GM18505 (cell line): Measurements from ENCODE around the gene SORL1-AS1.
"Not testable (repeated sequence)": the region's sequence is repeated elsewhere in the genome, so short reads cannot be mapped to it uniquely, and the experiment has no call there.

Experiments used
- ATAC-seq: cut with Tn5 transposase; IDR thresholded peaks from one replicate; pipeline ENCODE4 v1.9.1; 2021; ENCODE audit not compliant: unreplicated experiment
- POLR2A ChIP-seq: IDR thresholded peaks from 4 replicates; pipeline ENCODE4 v1.6.1; 2011; ENCODE audit warnings: borderline replicate concordance; ENCODE audit not compliant: insufficient read depth, insufficient read length; ENCODE audit errors: extremely low read depth

SORL1-AS1 gene

DNA sequence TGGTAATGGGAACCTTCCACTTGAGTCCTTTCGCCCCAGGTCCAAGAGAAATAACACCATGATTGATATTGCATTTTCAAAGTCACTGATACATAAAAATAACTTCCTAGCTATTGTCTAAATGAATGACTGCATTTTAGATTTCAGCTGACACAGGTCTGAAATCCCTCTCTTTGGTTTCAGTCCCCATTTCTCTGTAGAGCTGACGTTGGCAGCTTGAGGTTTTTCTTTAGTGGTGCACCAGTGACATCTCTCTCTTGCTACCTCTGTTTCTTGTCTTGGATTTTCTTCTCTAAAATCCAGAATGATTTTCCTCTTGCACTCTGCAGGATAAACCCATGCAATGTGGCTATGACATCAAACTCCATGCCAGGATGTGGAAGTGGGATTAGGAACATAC is 32.4 kb downstream of the SORL1-AS1 start:
- no peak for TF ChIP-seq POLR2A
- ATAC-seq: no peak

DNA sequence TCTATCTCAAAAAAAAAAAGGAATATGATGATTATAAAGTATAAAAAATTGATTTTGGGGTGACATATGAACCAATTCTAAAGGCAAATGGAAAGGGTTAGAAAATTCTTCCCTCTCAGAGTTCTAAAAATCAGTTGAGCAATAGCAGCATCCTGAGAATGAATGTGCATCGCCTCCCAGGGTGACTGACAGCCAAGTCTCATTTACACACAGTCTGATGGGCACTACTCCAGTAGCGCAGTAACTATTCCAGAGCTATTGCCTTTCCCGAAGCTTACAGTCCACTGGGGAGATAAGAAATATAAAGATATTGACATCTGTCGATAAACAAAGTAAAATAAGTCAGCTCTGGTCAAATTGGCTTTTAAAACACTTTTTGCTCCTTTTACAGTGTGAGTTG is 32.9 kb downstream of the SORL1-AS1 start:
- no peak for ATAC-seq
- TF ChIP-seq POLR2A: no peak

DNA sequence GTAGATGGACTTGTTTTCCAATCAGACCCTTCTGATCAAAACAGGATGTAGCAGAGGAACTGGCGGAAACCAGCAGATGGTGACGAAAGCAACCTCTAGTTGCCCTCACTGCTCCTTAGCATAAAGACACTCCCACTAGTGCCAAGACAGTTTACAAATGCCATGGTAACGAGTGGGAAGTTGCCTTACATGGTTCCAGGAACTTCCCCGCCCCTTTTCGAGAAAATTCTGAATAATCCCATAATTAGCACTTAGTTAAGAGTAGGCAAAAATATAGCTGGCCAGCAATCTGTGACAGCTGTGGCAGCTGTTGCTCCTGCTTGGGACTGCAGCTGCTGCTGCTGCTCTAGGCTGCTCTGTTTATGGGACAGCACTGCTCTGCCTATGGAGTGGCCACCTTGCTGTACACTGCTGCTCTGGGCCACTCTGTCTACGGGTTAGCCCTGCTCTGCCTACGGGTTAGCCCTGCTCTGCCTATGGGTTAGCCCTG is 34.1 kb downstream of the SORL1-AS1 start:
- no peak for ATAC-seq
- no peak for TF ChIP-seq POLR2A

DNA sequence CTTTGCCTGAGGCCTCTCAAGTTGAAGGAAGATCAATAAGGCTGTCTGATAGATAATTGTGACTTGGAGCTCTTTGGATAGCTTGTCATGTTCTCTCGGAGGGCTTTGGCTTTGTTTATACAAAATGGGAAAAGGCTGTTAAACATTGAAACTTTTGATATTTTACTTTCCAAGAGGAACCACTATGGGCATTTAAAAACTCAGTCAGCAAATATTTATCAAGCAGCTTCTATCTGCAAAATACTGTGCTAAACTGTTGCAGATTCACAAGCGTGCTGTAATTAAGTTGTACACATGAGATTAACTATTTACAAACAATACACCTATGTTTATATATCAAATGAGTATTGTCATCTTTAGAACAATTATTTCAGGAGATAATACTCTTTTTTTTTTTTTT is 35.2 kb downstream of the SORL1-AS1 start:
- no peak for ATAC-seq
- no peak for TF ChIP-seq POLR2A

DNA sequence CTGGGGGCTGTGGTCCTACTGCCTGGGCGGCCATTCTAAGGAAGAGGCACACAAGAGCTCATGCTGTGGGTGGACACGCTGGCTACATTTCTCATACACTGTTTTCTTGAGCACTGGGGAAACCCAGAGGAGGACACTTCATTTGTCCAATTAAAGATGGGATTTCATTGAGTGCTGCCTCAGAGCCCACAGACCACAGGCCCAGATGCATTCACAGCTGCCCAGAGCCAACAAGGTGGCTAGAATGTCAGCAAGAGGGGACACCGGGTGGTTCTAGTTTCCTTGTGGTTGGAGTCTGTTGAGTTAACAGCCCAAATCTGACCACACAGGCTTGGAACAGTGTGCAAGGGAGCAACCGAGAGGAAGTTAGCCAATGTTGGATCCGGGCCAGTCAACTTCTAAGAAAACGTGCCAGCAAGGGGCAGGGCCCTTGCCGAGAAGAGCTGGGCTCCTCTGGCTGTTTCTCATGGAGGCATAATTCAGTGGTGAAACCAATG is 35.7 kb downstream of the SORL1-AS1 start:
- peak; percentile 51 for ATAC-seq
- no peak for TF ChIP-seq POLR2A

DNA sequence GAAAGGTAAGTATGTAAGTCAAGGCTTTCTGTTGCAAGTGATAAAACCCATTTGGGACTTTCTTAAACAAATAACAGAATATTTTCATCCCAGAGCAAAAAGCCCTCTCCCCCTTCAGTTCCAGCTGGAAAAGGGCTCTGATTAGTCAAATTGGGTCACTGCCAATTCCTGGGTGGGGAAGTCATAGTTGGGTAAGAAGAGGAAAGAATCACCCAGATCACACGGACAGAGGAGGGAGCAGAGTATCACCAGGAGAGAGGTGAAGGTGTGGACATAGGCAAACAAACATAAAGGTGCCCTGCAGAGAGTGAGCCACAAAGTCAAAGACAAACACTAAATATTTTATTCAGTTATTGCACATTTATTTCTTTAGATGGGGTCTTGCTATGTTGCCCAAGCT is 36.9 kb downstream of the SORL1-AS1 start:
- TF ChIP-seq POLR2A: no peak
- ATAC-seq: no peak

DNA sequence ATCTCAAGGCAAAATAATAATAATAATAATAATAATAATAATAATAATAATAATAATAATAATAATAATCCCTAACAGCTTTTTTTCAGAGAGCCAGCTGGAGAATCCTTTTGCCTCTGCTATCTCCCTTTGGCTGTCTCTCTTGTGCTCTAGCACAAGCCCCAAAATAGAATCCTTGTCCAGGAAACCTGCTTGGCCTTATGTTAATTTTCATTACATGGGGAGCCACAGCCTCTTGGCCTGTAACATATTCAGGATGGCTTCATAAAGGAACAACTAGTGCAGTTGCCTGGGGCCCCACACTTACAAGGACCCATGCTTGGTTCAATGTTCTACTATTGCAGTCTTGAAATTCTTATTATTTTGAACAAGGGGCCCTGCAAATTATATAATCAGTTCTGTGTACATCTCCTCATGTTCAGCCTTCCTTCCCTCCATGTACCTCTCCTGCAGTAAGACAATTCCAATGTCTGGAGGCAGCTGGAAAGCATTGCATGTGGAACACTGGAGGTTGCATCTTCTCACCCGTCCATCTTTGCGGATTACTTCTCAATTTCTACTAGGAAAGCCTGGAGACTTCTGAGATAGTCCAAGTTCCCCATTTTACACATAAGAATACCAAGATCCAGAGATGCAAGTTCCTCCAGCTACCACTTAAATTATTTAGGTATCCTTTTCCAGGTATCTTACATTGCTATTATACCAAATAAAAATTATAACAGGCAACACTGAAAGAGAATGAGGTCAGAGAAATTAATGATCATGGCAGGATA is 38.4 kb downstream of the SORL1-AS1 start:
- no peak for TF ChIP-seq POLR2A
- no peak for ATAC-seq

DNA sequence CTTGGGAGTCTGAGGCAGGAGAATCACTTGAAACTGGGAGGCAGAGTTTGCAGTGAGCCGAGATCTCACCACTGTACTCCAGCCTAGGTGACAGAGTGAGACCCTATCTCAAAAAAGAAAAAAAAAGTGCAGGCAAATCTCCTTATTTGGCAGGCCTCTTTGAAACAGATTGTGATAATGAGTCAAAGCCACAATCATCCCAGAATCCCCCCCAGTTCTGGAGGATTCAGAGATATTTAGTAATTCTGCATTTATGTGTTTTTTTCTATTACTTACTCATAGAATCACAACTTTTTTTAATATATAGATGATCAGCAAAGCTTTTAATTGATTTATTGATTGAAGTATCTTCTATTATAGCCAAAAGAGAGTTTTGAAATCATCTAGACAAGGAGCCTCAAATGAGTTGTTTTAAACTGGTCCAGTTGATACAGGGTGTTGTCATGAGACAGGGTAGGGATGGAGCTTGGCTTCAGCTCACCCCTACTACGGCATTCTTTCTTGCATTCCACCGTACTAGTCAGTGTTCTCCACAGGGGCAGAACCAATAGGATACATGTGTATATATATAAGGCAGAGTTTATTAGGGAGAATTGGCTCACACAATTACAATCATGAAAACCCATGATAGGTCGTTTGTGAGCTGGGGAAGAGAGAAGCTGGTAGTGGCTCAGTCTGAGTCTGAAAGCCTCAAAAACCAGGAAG is 39.9 kb downstream of the SORL1-AS1 start:
- ATAC-seq: no peak

DNA sequence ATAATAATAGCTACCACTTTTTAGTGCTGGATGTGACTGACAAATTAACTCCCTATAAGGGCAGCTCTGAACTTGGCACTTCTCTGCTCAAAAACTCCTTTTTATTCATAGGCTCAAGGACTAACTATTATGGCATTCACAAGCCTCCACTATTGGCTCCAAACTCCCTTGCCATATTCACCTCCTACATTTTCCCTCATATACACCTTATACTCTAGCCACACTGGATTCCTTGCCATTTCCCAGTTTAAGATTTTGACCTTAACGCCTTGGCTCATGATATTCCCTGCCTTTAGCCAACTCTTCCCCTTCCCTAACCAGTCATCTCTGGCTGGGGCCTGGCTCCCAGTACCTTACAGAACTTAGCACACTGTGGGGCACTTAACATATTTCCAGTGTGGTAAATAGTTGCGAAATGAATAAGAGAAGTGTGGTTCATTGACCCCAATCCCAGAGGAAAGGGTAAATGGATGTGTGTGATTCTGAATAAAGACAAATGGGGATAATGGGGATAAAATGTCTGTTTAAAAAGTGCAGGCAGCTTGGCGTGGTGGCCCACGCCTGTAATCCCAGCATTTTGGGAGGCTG is 40.7 kb downstream of the SORL1-AS1 start:
- ATAC-seq: no peak
- TF ChIP-seq POLR2A: no peak

More for the DNA sequence above, 39.9 kb downstream of the SORL1-AS1 start:
- TF ChIP-seq POLR2A: no peak

DNA sequence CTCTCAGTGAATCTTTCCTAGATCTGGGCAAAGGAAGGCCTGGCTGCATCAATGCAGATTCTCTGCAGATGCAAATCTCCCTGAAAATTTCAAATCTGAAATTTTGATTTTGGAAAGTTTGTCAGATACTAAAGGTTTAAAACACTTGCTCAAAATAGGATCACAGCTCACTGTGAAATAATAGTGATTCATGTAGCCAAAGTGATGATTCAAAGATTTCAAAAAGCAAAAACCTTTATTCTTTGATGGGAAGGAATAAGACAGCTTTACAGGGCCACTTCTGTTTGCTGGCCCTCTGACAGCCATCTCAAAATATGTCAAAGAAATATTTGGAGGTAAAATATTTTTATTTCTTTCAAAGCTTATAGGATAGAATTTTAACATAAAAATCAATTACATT is 41.4 kb downstream of the SORL1-AS1 start:
- ATAC-seq: not testable (repeated sequence)

DNA sequence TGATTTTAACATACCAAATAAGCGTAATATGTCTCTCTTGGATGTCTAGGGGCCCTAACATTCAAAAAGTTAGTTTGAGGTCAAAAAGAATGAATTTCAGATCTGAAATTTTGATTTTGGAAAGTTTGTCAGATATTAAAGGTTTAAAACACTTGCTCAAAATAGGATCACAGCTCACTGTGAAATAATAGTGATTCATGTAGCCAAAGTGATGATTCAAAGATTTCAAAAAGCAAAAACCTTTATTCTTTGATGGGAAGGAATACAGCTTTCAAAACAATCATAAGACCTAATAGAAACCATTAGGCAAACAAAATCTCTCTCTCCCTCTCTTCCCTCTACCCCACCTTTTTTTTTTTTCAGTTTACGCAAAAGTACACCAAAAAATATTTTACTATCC is 42.7 kb downstream of the SORL1-AS1 start:
- ATAC-seq: not testable (repeated sequence)

DNA sequence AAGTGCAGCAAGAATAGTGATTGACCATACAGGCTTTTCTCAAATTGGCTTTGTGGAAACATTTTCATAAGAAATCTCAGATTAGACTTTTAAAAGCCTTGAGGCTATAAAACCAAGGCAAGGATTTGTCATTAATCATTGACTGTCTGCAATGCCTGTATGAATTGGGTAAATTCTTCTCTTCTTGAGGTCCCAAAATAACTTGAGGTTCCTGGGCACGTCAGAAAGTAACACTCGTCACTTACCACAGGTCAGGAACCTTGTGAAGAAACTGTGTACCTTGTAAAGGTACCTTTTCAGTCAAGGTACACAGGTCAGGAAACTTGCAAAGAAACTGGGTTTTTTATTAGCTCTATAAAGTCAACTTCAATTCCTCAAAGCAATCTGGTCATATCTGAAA is 43.9 kb downstream of the SORL1-AS1 start:
- ATAC-seq: no peak
- no peak for TF ChIP-seq POLR2A

DNA sequence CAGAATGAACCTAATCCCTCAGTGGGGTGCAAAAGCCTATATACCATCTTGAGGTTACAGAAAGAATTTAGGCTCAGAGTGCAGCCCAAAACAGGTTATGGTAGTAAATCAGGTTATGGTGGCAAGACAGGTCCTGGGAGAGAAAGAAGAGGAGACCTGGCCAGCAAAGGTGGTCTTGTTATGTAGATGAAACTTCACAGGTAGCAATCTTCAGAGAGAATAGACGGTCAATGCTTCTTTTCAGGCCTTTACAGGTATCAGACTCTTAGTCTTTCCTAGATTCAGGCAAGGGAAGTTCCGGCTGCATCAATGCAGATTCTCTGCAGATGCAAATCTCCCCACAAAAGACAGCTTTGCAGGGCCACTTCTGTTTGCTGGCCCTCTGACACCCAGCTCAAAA is 46.5 kb downstream of the SORL1-AS1 start:
- no peak for TF ChIP-seq POLR2A
- ATAC-seq: no peak

DNA sequence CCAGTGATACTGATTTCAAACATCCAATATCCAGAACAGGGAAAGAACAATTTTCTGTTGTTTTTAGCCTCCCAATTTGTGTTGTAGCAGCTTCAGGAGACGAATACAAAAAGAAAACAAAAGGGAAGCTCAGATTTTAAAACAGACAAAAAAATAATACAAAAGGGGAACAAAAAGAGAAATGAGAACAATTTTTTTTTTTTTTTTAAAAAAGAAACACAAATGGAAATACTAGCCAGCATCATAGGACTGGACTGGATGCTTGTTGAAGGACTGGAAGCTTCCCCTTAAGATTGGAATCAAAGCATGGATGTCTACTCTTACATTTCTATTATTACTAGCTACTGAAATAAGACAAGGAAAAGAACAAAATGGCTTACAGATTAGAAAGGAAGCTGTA is 47.1 kb downstream of the SORL1-AS1 start:
- TF ChIP-seq POLR2A: no peak
- ATAC-seq: no peak

DNA sequence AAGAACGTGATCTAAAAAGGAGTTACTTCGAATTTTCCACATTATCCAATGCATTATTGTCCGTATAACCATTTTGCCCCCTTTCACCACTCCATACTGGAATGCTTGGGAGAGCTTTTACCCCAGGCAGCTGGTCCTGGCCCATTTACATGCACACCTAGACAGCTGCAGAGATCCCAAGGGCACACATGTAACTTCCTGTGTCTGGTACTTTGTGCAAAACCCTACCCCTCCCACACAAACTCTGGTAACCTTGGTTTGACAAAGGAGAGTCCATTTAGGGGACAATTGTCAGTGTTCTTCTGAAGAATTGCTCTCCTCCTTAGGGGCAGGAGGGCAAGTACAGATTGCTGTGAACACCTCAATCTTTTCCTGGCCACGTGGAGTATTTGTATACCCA is 58.0 kb downstream of the SORL1-AS1 start:
- no peak for TF ChIP-seq POLR2A

DNA sequence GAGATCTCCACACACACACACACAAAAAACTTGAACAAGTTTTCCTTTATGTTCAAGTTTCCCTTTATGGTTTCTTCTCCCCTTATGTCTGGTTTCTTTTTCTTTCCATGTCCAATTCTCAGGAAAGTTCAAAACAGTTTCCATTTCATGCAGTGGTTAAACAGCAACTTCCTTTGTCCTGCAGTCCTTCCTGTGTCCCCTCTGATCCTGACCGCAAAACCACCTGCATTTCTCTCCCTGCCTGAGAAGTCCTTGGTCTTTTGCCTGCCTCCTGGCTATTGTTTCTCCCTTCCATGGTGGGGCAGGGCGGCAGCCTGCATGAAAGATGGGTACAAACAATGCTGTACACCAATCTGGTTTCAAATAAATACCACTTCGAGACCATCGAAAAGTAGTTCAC is 58.9 kb downstream of the SORL1-AS1 start:
- TF ChIP-seq POLR2A: no peak
- ATAC-seq: no peak

More for the DNA sequence above, 58.0 kb downstream of the SORL1-AS1 start:
- ATAC-seq: no peak
